Vagina (tissue), 2 donors: ENCODE measurements around the gene SERPINB10. TPM values are rescaled to one million over a fixed set of nuclear protein-coding genes. Genes with fewer than 3 reads are reported as not detected.

Experiments
- DNase-seq, 2 donors: peaks; one replicate each; pipeline ENCODE4 v3.0.0-alpha.2; 2017; ENCODE audit errors: extremely low spot score in 2 of 2
- H3K27ac ChIP-seq: fragments of 200-600 bp; sonication (generic); one replicate; pipeline ENCODE4 v1.5.1; 2019
- H3K27me3 ChIP-seq: fragments of 200-600 bp; sonication (generic); one replicate; pipeline ENCODE4 v1.5.1; 2019
- H3K36me3 ChIP-seq, 2 donors: fragments of 200-600 bp; sonication (generic); one replicate each; pipeline ENCODE4 v1.5.1; 2017 to 2019
- H3K4me1 ChIP-seq: fragments of 200-600 bp; sonication (generic); one replicate; pipeline ENCODE4 v1.5.1; 2019
- H3K4me3 ChIP-seq, 2 donors: fragments of 200-600 bp; sonication (generic); 1 replicate in 1 of 2; 2 replicates in 1 of 2; pipeline ENCODE4 v1.5.1; 2016 to 2019
- H3K9me3 ChIP-seq: fragments of 200-600 bp; sonication (generic); one replicate; pipeline ENCODE4 v1.5.1; 2019
- CTCF ChIP-seq, 3 experiments: fragments of 450-650 bp in 2 of 3; fragments of 200-600 bp in 1 of 3; sonication (generic) in 1 of 3; IDR thresholded peaks; one replicate each; pipeline ENCODE4 v1.5.1; 2017 to 2019; ENCODE audit warnings: antibody characterized with exemption in 3 of 3, mild to moderate bottlenecking in 2 of 3, moderate library complexity in 2 of 3
- POLR2A ChIP-seq, 2 donors: fragments of 450-650 bp; IDR thresholded peaks; one replicate each; pipeline ENCODE4 v1.6.1; 2017; ENCODE audit warnings: antibody characterized with exemption in 2 of 2, mild to moderate bottlenecking in 2 of 2, moderate library complexity in 2 of 2
- POLR2AphosphoS5 ChIP-seq, 2 donors: sonication (generic); formaldehyde crosslinking; IDR thresholded peaks; one replicate each; pipeline ENCODE4 v1.9.0; 2017; ENCODE audit warnings: antibody characterized with exemption in 2 of 2, mild to moderate bottlenecking in 2 of 2, low read depth in 1 of 2; ENCODE audit not compliant: insufficient read depth in 1 of 2
- intact Hi-C: fragments of 100-400 bp; cut with DNase I; formaldehyde crosslinking; loops from one replicate; pipeline ENCODE4 v1.15.1; 2023
- total RNA-seq: library from RNA; depleted of rRNA; stranded (reverse); fragments of >200 nt; gene quantifications from one replicate; pipeline ENCODE4 v1.2.3, GENCODE V29; 2016

Gene SERPINB10
- total RNA-seq, 1 donor from 2014 or later = 0.98 TPM

DNA sequence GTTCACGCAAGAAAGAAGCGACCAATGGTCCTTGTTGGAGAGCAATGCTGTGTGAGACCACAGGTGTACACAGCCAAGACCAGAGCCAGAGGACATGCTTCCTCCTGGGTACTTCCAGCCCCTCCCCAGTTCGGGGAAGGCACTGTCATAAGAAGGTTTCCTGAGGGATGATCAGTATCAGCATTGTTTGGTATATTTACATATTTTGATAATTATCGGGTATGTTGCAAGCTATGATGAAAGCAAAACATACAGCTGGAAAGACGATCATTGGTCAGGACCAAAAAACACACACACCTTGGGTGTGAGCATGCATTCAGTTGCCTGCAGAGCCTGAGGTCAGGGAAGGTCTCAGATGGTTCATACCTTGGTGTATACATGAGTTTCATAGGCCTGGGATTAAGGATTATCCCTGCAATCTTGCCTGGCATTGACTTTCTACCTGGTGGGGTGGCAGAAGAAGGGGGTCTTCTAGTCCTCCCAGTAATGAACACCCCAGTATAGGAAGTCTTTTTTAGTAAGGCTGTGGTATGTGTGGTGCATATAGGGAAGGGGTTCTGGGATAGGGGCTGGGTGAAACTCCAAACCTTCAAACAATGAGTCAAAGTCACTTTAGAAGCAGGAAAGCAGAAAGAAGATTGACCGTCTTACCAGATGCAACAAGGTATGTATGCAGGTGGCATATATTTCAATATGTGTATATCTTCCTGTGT is 17.4 kb upstream of the SERPINB10 start:
- no peaks in the 10 kb centered on the region for H3K27me3 ChIP-seq
- intact Hi-C loops = no loop called here
- H3K36me3 ChIP-seq = no peaks in the 10 kb centered on the region
- TF ChIP-seq POLR2A (IDR thresholded peaks at IDR 0.05) (no peak), POLR2AphosphoS5 (IDR thresholded peaks at IDR 0.05; ENCODE audit: insufficient read depth in 1 of 2, low read depth in 1 of 2) (no peak), CTCF (IDR thresholded peaks at IDR 0.05) (no peak)
- peaks cover 11% of the 10 kb centered on the region for H3K4me1 ChIP-seq
- no peak overlapping the region for H3K4me3 ChIP-seq
- H3K27ac ChIP-seq = no peak overlapping the region
- H3K9me3 ChIP-seq = no peaks in the 10 kb centered on the region
- no peak for DNase-seq

GRCh38 chr18:63890950-63891304 is 16.8 kb upstream of the SERPINB10 start:
- Histone ChIP-seq H3K36me3 (no peaks in the 10 kb centered on the region), H3K27me3 (no peaks in the 10 kb centered on the region), H3K4me3 (no peak overlapping the region), H3K9me3 (no peaks in the 10 kb centered on the region), H3K27ac (no peak overlapping the region), H3K4me1 (peaks cover 11% of the 10 kb centered on the region)
- no peak for TF ChIP-seq CTCF (IDR thresholded peaks at IDR 0.05)
- no peak for TF ChIP-seq POLR2A (IDR thresholded peaks at IDR 0.05)
- no peak for TF ChIP-seq POLR2AphosphoS5 (IDR thresholded peaks at IDR 0.05; ENCODE audit: insufficient read depth in 1 of 2, low read depth in 1 of 2)
- intact Hi-C loops = no loop called here
- DNase-seq = no peak

DNA sequence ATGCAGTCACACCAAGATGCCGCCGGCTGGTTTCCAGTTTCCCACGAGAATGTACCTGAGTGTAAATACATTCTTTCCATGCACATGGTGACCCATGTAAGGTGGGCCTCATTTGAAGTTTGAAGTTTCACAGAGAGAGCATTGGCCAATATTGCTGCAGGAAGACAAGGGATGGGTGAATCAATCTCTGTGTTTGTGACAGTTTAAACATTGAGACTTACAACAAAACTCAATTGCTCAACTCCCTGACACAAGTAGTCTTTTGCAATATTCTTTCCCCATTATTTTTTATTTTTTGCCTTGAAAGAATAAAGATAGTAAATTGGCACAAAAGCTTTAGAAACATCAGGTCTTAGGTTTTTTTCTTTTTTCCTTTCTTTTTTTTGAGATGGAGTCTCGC is 15.2 kb upstream of the SERPINB10 start:
- Histone ChIP-seq H3K27me3 (no peaks in the 10 kb centered on the region), H3K9me3 (no peaks in the 10 kb centered on the region), H3K27ac (no peak overlapping the region), H3K4me1 (peaks cover 11% of the 10 kb centered on the region), H3K36me3 (no peaks in the 10 kb centered on the region), H3K4me3 (no peak overlapping the region)
- intact Hi-C loops = no loop called here
- DNase-seq = no peak
- TF ChIP-seq CTCF (IDR thresholded peaks at IDR 0.05) (no peak), POLR2A (IDR thresholded peaks at IDR 0.05) (no peak), POLR2AphosphoS5 (IDR thresholded peaks at IDR 0.05; ENCODE audit: insufficient read depth in 1 of 2, low read depth in 1 of 2) (no peak)

DNA sequence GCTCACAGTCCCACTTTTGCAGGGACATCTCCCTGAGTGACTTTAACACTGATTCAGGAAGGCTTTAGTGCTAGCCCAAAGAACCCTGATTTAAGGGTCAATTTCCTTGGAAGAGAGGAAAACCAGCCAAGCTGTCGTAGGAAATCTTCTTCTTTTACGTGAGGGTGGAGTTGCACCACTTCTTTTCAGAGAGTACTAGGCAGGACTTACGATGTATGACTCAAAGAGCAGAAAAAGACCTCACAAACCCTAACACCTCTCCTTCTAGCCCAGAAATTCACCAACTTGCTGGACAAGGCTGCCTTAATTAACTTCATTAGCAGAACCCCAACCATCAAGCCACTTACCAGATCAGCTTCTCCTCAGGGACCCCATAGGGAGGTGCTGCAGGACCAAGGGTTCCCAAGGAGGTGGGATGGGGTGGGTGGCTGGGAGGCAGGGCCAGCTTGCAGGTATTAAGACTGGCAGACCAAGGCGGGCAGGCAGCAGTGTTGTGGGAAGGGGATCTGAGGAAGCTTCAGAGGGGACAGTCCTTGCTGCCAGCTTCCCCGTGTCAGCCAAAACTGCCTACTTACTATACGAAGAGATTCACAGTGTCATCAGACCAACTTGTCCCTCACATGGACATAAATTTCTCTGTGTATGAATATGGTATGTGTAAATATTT is 13.5 kb upstream of the SERPINB10 start:
- H3K9me3 ChIP-seq = no peaks in the 10 kb centered on the region
- no peaks in the 10 kb centered on the region for H3K4me1 ChIP-seq
- no peak overlapping the region for H3K27ac ChIP-seq
- no peaks in the 10 kb centered on the region for H3K36me3 ChIP-seq
- intact Hi-C loops = no loop called here
- H3K4me3 ChIP-seq = no peak overlapping the region
- H3K27me3 ChIP-seq = no peaks in the 10 kb centered on the region
- DNase-seq = no peak
- TF ChIP-seq POLR2A (IDR thresholded peaks at IDR 0.05) (no peak), POLR2AphosphoS5 (IDR thresholded peaks at IDR 0.05; ENCODE audit: insufficient read depth in 1 of 2, low read depth in 1 of 2) (no peak), CTCF (IDR thresholded peaks at IDR 0.05) (no peak)

GRCh38 chr18:63895190-63895589 is 12.6 kb upstream of the SERPINB10 start:
- no peak overlapping the region for H3K4me3 ChIP-seq
- DNase-seq = no peak
- intact Hi-C loops = no loop called here
- no peaks in the 10 kb centered on the region for H3K4me1 ChIP-seq
- H3K36me3 ChIP-seq = no peaks in the 10 kb centered on the region
- H3K27me3 ChIP-seq = no peaks in the 10 kb centered on the region
- no peak for TF ChIP-seq POLR2A (IDR thresholded peaks at IDR 0.05)
- no peak for TF ChIP-seq POLR2AphosphoS5 (IDR thresholded peaks at IDR 0.05; ENCODE audit: insufficient read depth in 1 of 2, low read depth in 1 of 2)
- no peak overlapping the region for H3K27ac ChIP-seq
- no peaks in the 10 kb centered on the region for H3K9me3 ChIP-seq
